Endothelial cell of umbilical vein (primary cell): ENCODE measurements around the gene LAMTOR5.

Source experiments
- EZH2 ChIP-seq: IDR thresholded peaks from 2 replicates; pipeline ENCODE4 v1.6.1; 2012; ENCODE audit warnings: borderline replicate concordance, low read depth, mild to moderate bottlenecking, moderate library complexity, low read length, inconsistent platforms; ENCODE audit not compliant: severe bottlenecking
- FOS ChIP-seq: IDR thresholded peaks from 2 replicates; pipeline ENCODE4 v1.6.1; 2011; ENCODE audit warnings: mild to moderate bottlenecking, low read length, moderate library complexity, borderline replicate concordance; ENCODE audit not compliant: insufficient read depth
- POLR2A ChIP-seq: IDR thresholded peaks from 2 replicates; pipeline ENCODE4 v1.6.1; 2012; ENCODE audit warnings: low read depth, mild to moderate bottlenecking, control low read depth, low read length
- POLR2AphosphoS5 ChIP-seq: IDR thresholded peaks from 2 replicates; pipeline ENCODE4 v1.6.1; 2012; ENCODE audit warnings: low read depth, mild to moderate bottlenecking, control low read depth, low read length, moderate library complexity; ENCODE audit not compliant: insufficient read depth
- TF ChIP-seq, protein P1 (sequence below), 2 donors: IDR thresholded peaks; 1 replicate in 1 of 2; 2 replicates in 1 of 2; pipeline ENCODE4 v1.5.1; 2011; ENCODE audit warnings: low read length in 2 of 2, mild to moderate bottlenecking in 2 of 2, moderate library complexity in 2 of 2, control low read depth in 1 of 2, inconsistent platforms in 1 of 2, low read depth in 1 of 2; ENCODE audit not compliant: insufficient read depth in 1 of 2; ENCODE audit errors: extremely low read depth in 1 of 2
- TF ChIP-seq, protein P2 (sequence below): IDR thresholded peaks from 2 replicates; pipeline ENCODE4 v1.6.1; 2011; ENCODE audit not compliant: insufficient read depth, insufficient read length

DNA sequence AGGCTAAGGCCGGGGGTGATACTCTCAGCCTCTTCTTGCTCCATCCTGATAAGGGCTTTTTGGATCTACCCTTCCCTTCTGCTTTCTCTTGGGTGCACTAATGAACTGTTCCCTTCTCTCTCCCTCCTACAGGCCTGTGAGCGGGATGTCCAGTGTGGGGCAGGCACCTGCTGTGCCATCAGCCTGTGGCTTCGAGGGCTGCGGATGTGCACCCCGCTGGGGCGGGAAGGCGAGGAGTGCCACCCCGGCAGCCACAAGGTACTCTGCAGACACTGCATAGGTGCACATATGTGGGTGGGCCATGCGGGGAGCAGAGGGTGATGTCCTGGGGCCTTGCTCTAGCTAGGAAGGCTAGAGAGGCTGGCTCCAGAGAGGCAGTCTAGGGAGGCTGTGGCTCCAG is 46.3 kb upstream of the LAMTOR5 start:
- TF ChIP-seq FOS, result no peak
- TF ChIP-seq, protein P1, sequence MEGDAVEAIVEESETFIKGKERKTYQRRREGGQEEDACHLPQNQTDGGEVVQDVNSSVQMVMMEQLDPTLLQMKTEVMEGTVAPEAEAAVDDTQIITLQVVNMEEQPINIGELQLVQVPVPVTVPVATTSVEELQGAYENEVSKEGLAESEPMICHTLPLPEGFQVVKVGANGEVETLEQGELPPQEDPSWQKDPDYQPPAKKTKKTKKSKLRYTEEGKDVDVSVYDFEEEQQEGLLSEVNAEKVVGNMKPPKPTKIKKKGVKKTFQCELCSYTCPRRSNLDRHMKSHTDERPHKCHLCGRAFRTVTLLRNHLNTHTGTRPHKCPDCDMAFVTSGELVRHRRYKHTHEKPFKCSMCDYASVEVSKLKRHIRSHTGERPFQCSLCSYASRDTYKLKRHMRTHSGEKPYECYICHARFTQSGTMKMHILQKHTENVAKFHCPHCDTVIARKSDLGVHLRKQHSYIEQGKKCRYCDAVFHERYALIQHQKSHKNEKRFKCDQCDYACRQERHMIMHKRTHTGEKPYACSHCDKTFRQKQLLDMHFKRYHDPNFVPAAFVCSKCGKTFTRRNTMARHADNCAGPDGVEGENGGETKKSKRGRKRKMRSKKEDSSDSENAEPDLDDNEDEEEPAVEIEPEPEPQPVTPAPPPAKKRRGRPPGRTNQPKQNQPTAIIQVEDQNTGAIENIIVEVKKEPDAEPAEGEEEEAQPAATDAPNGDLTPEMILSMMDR (IDR thresholded peaks at IDR 0.05; ENCODE audit: extremely low read depth in 1 of 2, insufficient read depth in 1 of 2, low read depth in 1 of 2, low read length in 2 of 2), result no peak
- TF ChIP-seq POLR2AphosphoS5, result no peak
- no peak for TF ChIP-seq POLR2A
- TF ChIP-seq, protein P2, sequence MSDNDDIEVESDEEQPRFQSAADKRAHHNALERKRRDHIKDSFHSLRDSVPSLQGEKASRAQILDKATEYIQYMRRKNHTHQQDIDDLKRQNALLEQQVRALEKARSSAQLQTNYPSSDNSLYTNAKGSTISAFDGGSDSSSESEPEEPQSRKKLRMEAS, result no peak
- no peak for TF ChIP-seq EZH2
